GM21526 (cell line): ENCODE measurements around the gene GRM1.
"Not testable (repeated sequence)": the region's sequence is repeated elsewhere in the genome, so short reads cannot be mapped to it uniquely, and the experiment has no call there.

ENCODE experiments used
- ATAC-seq: cut with Tn5 transposase; IDR thresholded peaks from one replicate; pipeline ENCODE4 v1.9.1; 2021; ENCODE audit warnings: moderate library complexity; ENCODE audit not compliant: unreplicated experiment, low FRiP score

GRM1 gene

GRCh38 chr6:146267447-146267846 is 238.6 kb downstream of the GRM1 start:
- ATAC-seq: no peak

- no peak for ATAC-seq
These were observed 239.1 kb downstream of the GRM1 start for GRCh38 chr6:146267946-146268345.

GRCh38 chr6:146269482-146269881 is 240.6 kb downstream of the GRM1 start:
- no peak for ATAC-seq

GRCh38 chr6:146271163-146271562 is 242.3 kb downstream of the GRM1 start:
- ATAC-seq: not testable (repeated sequence)

- ATAC-seq: no peak
These were observed 244.6 kb downstream of the GRM1 start for GRCh38 chr6:146273490-146273889.

GRCh38 chr6:146277142-146277541 is 248.3 kb downstream of the GRM1 start:
- no peak for ATAC-seq

- no peak for ATAC-seq
These were observed 252.9 kb downstream of the GRM1 start for GRCh38 chr6:146281651-146282362.

GRCh38 chr6:146282837-146283236 is 254.0 kb downstream of the GRM1 start:
- no peak for ATAC-seq

GRCh38 chr6:146284311-146284710 is 255.4 kb downstream of the GRM1 start:
- ATAC-seq: no peak

- no peak for ATAC-seq
These were observed 258.1 kb downstream of the GRM1 start for GRCh38 chr6:146286961-146287360.

- ATAC-seq: no peak
These were observed 259.0 kb downstream of the GRM1 start for GRCh38 chr6:146287691-146288369.

- no peak for ATAC-seq
These were observed 261.1 kb downstream of the GRM1 start for GRCh38 chr6:146289816-146290588.

- ATAC-seq: no peak
These were observed 261.7 kb downstream of the GRM1 start for GRCh38 chr6:146290589-146290901.

GRCh38 chr6:146292506-146292905 is 263.6 kb downstream of the GRM1 start:
- no peak for ATAC-seq

- ATAC-seq: no peak
These were observed 266.8 kb downstream of the GRM1 start for GRCh38 chr6:146295695-146296094.

- ATAC-seq: no peak
These were observed 269.0 kb downstream of the GRM1 start for GRCh38 chr6:146297815-146298214.

GRCh38 chr6:146300521-146300920 is 271.7 kb downstream of the GRM1 start:
- no peak for ATAC-seq

- no peak for ATAC-seq
These were observed 272.9 kb downstream of the GRM1 start for GRCh38 chr6:146301764-146302163.

GRCh38 chr6:146302994-146303393 is 274.1 kb downstream of the GRM1 start:
- no peak for ATAC-seq

- no peak for ATAC-seq
These were observed 275.3 kb downstream of the GRM1 start for GRCh38 chr6:146304181-146304580.

GRCh38 chr6:146305092-146305491 is 276.2 kb downstream of the GRM1 start:
- no peak for ATAC-seq

GRCh38 chr6:146305951-146306350 is 277.1 kb downstream of the GRM1 start:
- ATAC-seq: no peak
